DMS153 treated with DMSO at 0.1 percent for 48 hours (cell line): ENCODE data around the gene HTR6.

Experiments
- DNase-seq: peaks from one replicate; lab custom pipeline; 2025; ENCODE audit not compliant: unreplicated experiment; lab: John Stamatoyannopoulos, UW

HTR6 gene

GRCh38 chr1:19715334-19716203, 50.9 kb downstream of the HTR6 start:
- DNase-seq = peak; percentile 89

GRCh38 chr1:19717467-19717866, 52.8 kb downstream of the HTR6 start:
- no peak for DNase-seq

GRCh38 chr1:19720174-19720573, 55.5 kb downstream of the HTR6 start:
- no peak for DNase-seq

GRCh38 chr1:19720973-19721372, 56.3 kb downstream of the HTR6 start:
- DNase-seq = no peak

- no peak for DNase-seq
Observed at GRCh38 chr1:19723874-19724273, 59.2 kb downstream of the HTR6 start.

- no peak for DNase-seq
Observed at GRCh38 chr1:19725606-19726005, 60.9 kb downstream of the HTR6 start.

GRCh38 chr1:19728413-19729145, 63.9 kb downstream of the HTR6 start:
- DNase-seq = no peak

GRCh38 chr1:19730232-19730631, 65.6 kb downstream of the HTR6 start:
- DNase-seq = no peak
